Islet precursor cell (in vitro differentiated cells): ENCODE results near the gene FFAR3.
"Not testable (repeated sequence)": the region's sequence is repeated elsewhere in the genome, so short reads cannot be mapped to it uniquely, and the experiment has no call there.

Source experiments
- DNase-seq: peaks from one replicate; pipeline ENCODE4 v3.0.0-alpha.2; 2018

The FFAR3 gene

GRCh38 chr19:35378356-35378755, 20.1 kb downstream of the FFAR3 start:
- DNase-seq, result no peak

- DNase-seq, result not testable (repeated sequence)
Observed at GRCh38 chr19:35379545-35379944, 21.3 kb downstream of the FFAR3 start.

GRCh38 chr19:35379992-35380391, 21.7 kb downstream of the FFAR3 start:
- no peak for DNase-seq

GRCh38 chr19:35380450-35381124, 22.3 kb downstream of the FFAR3 start:
- no peak for DNase-seq

GRCh38 chr19:35381318-35381717, 23.1 kb downstream of the FFAR3 start:
- DNase-seq, result no peak

GRCh38 chr19:35381926-35382325, 23.7 kb downstream of the FFAR3 start:
- DNase-seq, result no peak

- DNase-seq, result no peak
Observed at GRCh38 chr19:35383536-35383935, 25.3 kb downstream of the FFAR3 start.

- no peak for DNase-seq
Observed at GRCh38 chr19:35388277-35389054, 30.2 kb downstream of the FFAR3 start.

GRCh38 chr19:35389192-35389861, 31.1 kb downstream of the FFAR3 start:
- DNase-seq, result no peak

GRCh38 chr19:35392742-35393715, 34.8 kb downstream of the FFAR3 start:
- no peak for DNase-seq

GRCh38 chr19:35395382-35396199, 37.3 kb downstream of the FFAR3 start:
- DNase-seq, result peak; percentile 86

GRCh38 chr19:35396240-35396885, 38.1 kb downstream of the FFAR3 start:
- DNase-seq, result no peak

- peak; percentile 20 for DNase-seq
Observed at GRCh38 chr19:35397064-35397463, 38.8 kb downstream of the FFAR3 start.

- DNase-seq, result no peak
Observed at GRCh38 chr19:35398570-35398969, 40.3 kb downstream of the FFAR3 start.

- DNase-seq, result no peak
Observed at GRCh38 chr19:35399231-35399630, 41.0 kb downstream of the FFAR3 start.

- DNase-seq, result no peak
Observed at GRCh38 chr19:35399948-35400772, 41.9 kb downstream of the FFAR3 start.

GRCh38 chr19:35400773-35401100, 42.5 kb downstream of the FFAR3 start:
- no peak for DNase-seq

- DNase-seq, result not testable (repeated sequence)
Observed at GRCh38 chr19:35401416-35401815, 43.2 kb downstream of the FFAR3 start.

- no peak for DNase-seq
Observed at GRCh38 chr19:35403116-35403760, 45.0 kb downstream of the FFAR3 start.
